Cardiac muscle cell (in vitro differentiated cells and primary cell): Measurements from ENCODE around the gene SYNRG. TPM values are rescaled to one million over a fixed set of nuclear protein-coding genes. Genes with fewer than 3 reads are reported as not detected.
A peak's percentile ranks its signal among the peaks of the same experiment; 100 is the strongest.

ENCODE experiments used
- DNase-seq, 2 donors: peaks; one replicate each; pipeline versions ENCODE4 v3.0.0 to v3.0.0-alpha.2; 2010 to 2017; ENCODE audit warnings: low read depth in 1 of 2, low spot score in 1 of 2
- H3K27ac ChIP-seq: fragments of 200-600 bp; sonication (generic); 2 replicates; pipeline ENCODE4 v1.5.1; 2016
- H3K27me3 ChIP-seq: fragments of 200-600 bp; sonication (generic); 2 replicates; pipeline ENCODE4 v1.6.0; 2016; ENCODE audit warnings: control low read depth
- H3K36me3 ChIP-seq: fragments of 200-600 bp; sonication (generic); 2 replicates; pipeline ENCODE4 v1.5.1; 2016; ENCODE audit warnings: control low read depth
- H3K4me1 ChIP-seq: fragments of 200-600 bp; sonication (generic); 2 replicates; pipeline ENCODE4 v1.8.1; 2017; ENCODE audit warnings: low read depth, mild to moderate bottlenecking, mixed run types
- H3K4me3 ChIP-seq: fragments of 200-600 bp; sonication (generic); 2 replicates; pipeline ENCODE4 v1.5.1; 2016; ENCODE audit warnings: mild to moderate bottlenecking
- H3K9me3 ChIP-seq: fragments of 200-600 bp; sonication (generic); 2 replicates; pipeline ENCODE4 v1.5.1; 2017; ENCODE audit warnings: low read depth, mild to moderate bottlenecking, control low read depth
- CTCF ChIP-seq: IDR thresholded peaks from 2 replicates; pipeline ENCODE4 v1.5.1; 2012; ENCODE audit warnings: low read depth, mild to moderate bottlenecking, low read length
- polyA plus RNA-seq: library from polyadenylated mRNA; unstranded; fragments of >200 nt; fragmentation: Nextera tagmentation; extraction: Ambion mirVana; gene quantifications from 2 replicates; pipeline ENCODE4 v1.2.1, GENCODE V29; 2016
- total RNA-seq: library from RNA; depleted of rRNA; stranded (reverse); fragments of >200 nt; gene quantifications from 2 replicates; pipeline ENCODE4 v1.2.3, GENCODE V29; 2016

Gene SYNRG
- total and polyA plus RNA-seq, 2 experiments from 2014 or later, result 13.7 to 26.1 TPM

GRCh38 chr17:37488009-37488604 is 121.1 kb downstream of the SYNRG start:
- Histone ChIP-seq H3K27ac (no peak overlapping the region), H3K27me3 (peaks cover 3% of the 10 kb centered on the region), H3K4me3 (peak overlapping the region; percentile 66), H3K36me3 (no peaks in the 10 kb centered on the region), H3K9me3 (no peaks in the 10 kb centered on the region), H3K4me1 (peaks cover 30% of the 10 kb centered on the region)
- TF ChIP-seq CTCF, result no peak
- DNase-seq, result peak; percentile 59 to 94

- DNase-seq, result no peak
- H3K4me1 ChIP-seq, result peaks cover 18% of the 10 kb centered on the region
- no peak overlapping the region for H3K27ac ChIP-seq
- H3K36me3 ChIP-seq, result no peaks in the 10 kb centered on the region
- no peak for TF ChIP-seq CTCF
- H3K27me3 ChIP-seq, result peaks cover 3% of the 10 kb centered on the region
- H3K9me3 ChIP-seq, result no peaks in the 10 kb centered on the region
- H3K4me3 ChIP-seq, result no peak overlapping the region
Measured at GRCh38 chr17:37485938-37486570, 123.2 kb downstream of the SYNRG start.

- H3K27ac ChIP-seq, result peak overlapping the region; percentile 17
- no peak for TF ChIP-seq CTCF
- DNase-seq, result peak in 1 of 2 donors; percentile 86
- H3K4me1 ChIP-seq, result peaks cover 14% of the 10 kb centered on the region
- H3K36me3 ChIP-seq, result peaks cover 3% of the 10 kb centered on the region
- no peak overlapping the region for H3K4me3 ChIP-seq
- H3K27me3 ChIP-seq, result peaks cover 3% of the 10 kb centered on the region
- H3K9me3 ChIP-seq, result no peaks in the 10 kb centered on the region
Measured at GRCh38 chr17:37483311-37484039, 125.7 kb downstream of the SYNRG start.

GRCh38 chr17:37481001-37481665 is 128.1 kb downstream of the SYNRG start:
- Histone ChIP-seq H3K9me3 (no peaks in the 10 kb centered on the region), H3K4me1 (peaks cover 12% of the 10 kb centered on the region), H3K36me3 (peaks cover 11% of the 10 kb centered on the region), H3K4me3 (no peak overlapping the region), H3K27ac (peak overlapping the region; percentile 52), H3K27me3 (no peaks in the 10 kb centered on the region)
- no peak for DNase-seq
- TF ChIP-seq CTCF, result no peak

GRCh38 chr17:37480427-37480826 is 128.8 kb downstream of the SYNRG start:
- no peak for DNase-seq
- no peaks in the 10 kb centered on the region for H3K9me3 ChIP-seq

More at GRCh38 chr17:37480427-37480826, 128.8 kb downstream of the SYNRG start:
- H3K36me3 ChIP-seq, result peaks cover 11% of the 10 kb centered on the region
- H3K4me3 ChIP-seq, result no peak overlapping the region
- TF ChIP-seq CTCF, result no peak
- H3K27ac ChIP-seq, result no peak overlapping the region
- peaks cover 12% of the 10 kb centered on the region for H3K4me1 ChIP-seq
- no peaks in the 10 kb centered on the region for H3K27me3 ChIP-seq
